GM18502 (cell line): ENCODE data around the gene JARID2.

ENCODE experiments used
- ATAC-seq: cut with Tn5 transposase; IDR thresholded peaks from one replicate; pipeline ENCODE4 v1.9.1; 2021; ENCODE audit warnings: mild to moderate bottlenecking; ENCODE audit not compliant: unreplicated experiment, poor library complexity

The JARID2 gene

GRCh38 chr6:15389084-15389764 is 143.4 kb downstream of the JARID2 start:
- ATAC-seq = no peak

- ATAC-seq = no peak
Observed at GRCh38 chr6:15389765-15390723, 144.2 kb downstream of the JARID2 start.

GRCh38 chr6:15391500-15391899 is 145.6 kb downstream of the JARID2 start:
- no peak for ATAC-seq

- no peak for ATAC-seq
Observed at GRCh38 chr6:15392182-15392581, 146.3 kb downstream of the JARID2 start.

GRCh38 chr6:15393605-15394004 is 147.7 kb downstream of the JARID2 start:
- ATAC-seq = no peak

GRCh38 chr6:15395087-15395486 is 149.2 kb downstream of the JARID2 start:
- no peak for ATAC-seq

- ATAC-seq = no peak
Observed at GRCh38 chr6:15396808-15397207, 150.9 kb downstream of the JARID2 start.

- peak; percentile 68 for ATAC-seq
Observed at GRCh38 chr6:15398633-15399275, 152.9 kb downstream of the JARID2 start.

- no peak for ATAC-seq
Observed at GRCh38 chr6:15399641-15400470, 154.0 kb downstream of the JARID2 start.

- ATAC-seq = no peak
Observed at GRCh38 chr6:15400572-15401004, 154.7 kb downstream of the JARID2 start.

- no peak for ATAC-seq
Observed at GRCh38 chr6:15401120-15401519, 155.3 kb downstream of the JARID2 start.

GRCh38 chr6:15401769-15402250 is 155.9 kb downstream of the JARID2 start:
- ATAC-seq = no peak

GRCh38 chr6:15402406-15403045 is 156.7 kb downstream of the JARID2 start:
- no peak for ATAC-seq

- ATAC-seq = no peak
Observed at GRCh38 chr6:15403094-15403755, 157.4 kb downstream of the JARID2 start.

GRCh38 chr6:15404685-15404980 is 158.8 kb downstream of the JARID2 start:
- no peak for ATAC-seq

GRCh38 chr6:15405129-15406068 is 159.5 kb downstream of the JARID2 start:
- no peak for ATAC-seq

- ATAC-seq = no peak
Observed at GRCh38 chr6:15406452-15406851, 160.6 kb downstream of the JARID2 start.

- no peak for ATAC-seq
Observed at GRCh38 chr6:15408008-15408407, 162.1 kb downstream of the JARID2 start.
